Smooth muscle cell of the brain vasculature (primary cell): ENCODE results near the gene LSM8.
A peak's percentile ranks its signal among the peaks of the same experiment; 100 is the strongest.
"Not testable (repeated sequence)": the region's sequence is repeated elsewhere in the genome, so short reads cannot be mapped to it uniquely, and the experiment has no call there.

Experiments used
- DNase-seq: peaks from one replicate; pipeline ENCODE4 v3.0.0-alpha.2; 2012; ENCODE audit warnings: low read depth, low spot score

The LSM8 gene

GRCh38 chr7:118214051-118214832 is 30.3 kb downstream of the LSM8 start:
- DNase-seq = peak; percentile 57

- no peak for DNase-seq
These were observed 30.8 kb downstream of the LSM8 start for GRCh38 chr7:118214833-118215182.

GRCh38 chr7:118217210-118217619 is 33.3 kb downstream of the LSM8 start:
- no peak for DNase-seq

- DNase-seq = no peak
These were observed 34.6 kb downstream of the LSM8 start for GRCh38 chr7:118218413-118219156.

DNA sequence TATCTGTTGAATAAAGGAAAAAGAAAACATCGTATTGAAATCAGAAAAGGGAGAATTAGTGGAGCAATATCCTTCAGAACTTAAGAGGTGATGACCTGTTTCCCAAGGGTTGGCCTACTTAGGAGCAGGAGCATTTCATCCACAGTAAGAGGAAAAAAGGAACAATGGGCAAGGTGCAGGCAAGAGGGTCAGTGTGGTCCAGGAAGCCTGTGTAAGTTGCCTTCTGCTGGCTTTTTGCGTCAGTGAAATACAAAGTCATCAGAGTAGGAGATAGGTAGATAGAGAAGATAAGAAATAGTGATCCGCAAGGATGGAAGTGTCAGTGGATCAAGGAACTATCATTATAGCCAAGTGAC is 35.2 kb downstream of the LSM8 start:
- DNase-seq = no peak

DNA sequence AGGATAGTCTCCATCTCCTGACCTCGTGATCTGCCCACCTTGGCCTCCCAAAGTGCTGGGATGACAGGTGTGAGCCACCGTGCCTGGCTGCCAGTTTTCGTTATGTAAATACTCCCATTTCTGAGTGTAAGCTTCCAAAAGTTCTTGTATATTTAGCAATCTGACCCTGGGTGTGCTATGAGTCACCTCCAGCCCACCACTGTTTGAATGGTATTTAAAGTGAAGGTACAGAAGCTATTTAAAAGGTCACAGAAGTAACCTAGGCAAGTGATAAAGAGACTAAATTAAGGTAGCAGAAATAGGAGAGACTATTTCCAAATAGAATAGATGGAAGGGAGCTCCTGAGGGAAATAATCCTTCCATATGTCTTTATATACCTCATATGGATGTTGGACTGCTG is 36.6 kb downstream of the LSM8 start:
- DNase-seq = no peak

DNA sequence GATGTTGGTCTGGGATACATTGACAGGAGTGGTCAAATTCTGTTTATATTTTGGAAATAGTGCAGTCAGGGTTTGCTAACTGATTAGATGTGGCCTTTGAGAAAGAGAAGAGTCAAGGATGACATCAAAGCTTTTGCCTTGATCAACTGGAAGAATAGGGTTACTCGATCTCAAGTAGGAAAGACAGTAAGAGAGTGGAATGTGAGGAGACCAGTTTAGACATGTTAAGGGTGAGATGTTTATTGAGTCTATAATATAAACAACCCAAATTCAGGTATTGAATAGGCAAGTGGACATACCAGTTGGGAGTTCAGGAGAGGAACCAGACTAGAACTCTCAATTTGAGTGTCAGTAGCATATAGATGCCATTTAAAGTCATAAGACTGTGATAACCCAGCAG is 38.6 kb downstream of the LSM8 start:
- no peak for DNase-seq

DNA sequence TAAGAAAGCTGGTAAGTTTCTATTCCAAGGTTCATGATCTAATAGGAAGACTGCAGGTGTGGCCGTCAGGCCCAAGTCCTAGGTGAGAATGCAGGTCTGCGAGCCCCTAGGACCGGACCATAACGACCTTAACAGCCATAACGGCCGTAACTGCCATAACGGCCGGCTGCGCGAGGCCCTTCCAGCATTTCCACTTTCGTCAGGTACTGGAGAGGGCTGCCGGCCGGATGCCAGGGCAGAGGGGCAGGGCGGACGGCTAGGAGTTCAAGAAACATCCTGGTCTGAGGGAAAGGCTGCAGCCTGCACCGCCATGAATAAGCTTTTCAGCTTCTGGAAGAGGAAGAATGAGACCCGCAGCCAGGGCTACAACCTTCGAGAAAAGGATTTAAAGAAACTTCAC is 40.6 kb downstream of the LSM8 start, which contains the start of gene ANKRD7:
Gene ANKRD7, plus strand, starts transcription at position 184 of the 400 bp plus-strand sequence. Its CDS starts 127 bp downstream, at position 311.
- DNase-seq = no peak

GRCh38 chr7:118232837-118233236 is 48.9 kb downstream of the LSM8 start:
- DNase-seq = no peak

- DNase-seq = no peak
These were observed 49.8 kb downstream of the LSM8 start for GRCh38 chr7:118233799-118234198.

- DNase-seq = no peak
These were observed 55.0 kb downstream of the LSM8 start for GRCh38 chr7:118239014-118239413.

- DNase-seq = not testable (repeated sequence)
These were observed 56.4 kb downstream of the LSM8 start for GRCh38 chr7:118240320-118240719.
